GM15510 (cell line): ENCODE results near the gene PPM1B.

Experiments
- POLR2A ChIP-seq: IDR thresholded peaks from 3 replicates; pipeline ENCODE4 v1.6.1; 2011; ENCODE audit warnings: borderline replicate concordance; ENCODE audit not compliant: insufficient read length; ENCODE audit errors: extremely low read depth

PPM1B gene

DNA sequence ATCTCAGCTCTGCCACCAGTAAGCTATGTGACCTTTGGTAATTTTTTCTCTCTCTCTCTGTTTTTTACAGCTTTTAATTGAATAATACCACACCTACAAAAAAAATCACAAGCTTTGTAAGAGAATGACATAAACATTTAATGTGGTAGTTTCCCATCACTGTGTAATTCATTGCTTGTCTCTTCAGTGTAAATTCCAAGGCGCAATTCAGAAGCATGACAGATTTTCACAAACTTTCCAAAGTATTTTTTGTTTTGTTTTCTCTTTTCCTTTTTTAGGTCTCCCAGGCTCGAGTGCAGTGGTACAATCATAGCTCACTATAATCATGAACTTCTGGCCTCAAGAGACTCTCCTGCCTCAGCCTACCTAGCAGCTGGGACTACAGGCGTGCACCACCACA is 25.0 kb upstream of the PPM1B start:
- no peak for TF ChIP-seq POLR2A

DNA sequence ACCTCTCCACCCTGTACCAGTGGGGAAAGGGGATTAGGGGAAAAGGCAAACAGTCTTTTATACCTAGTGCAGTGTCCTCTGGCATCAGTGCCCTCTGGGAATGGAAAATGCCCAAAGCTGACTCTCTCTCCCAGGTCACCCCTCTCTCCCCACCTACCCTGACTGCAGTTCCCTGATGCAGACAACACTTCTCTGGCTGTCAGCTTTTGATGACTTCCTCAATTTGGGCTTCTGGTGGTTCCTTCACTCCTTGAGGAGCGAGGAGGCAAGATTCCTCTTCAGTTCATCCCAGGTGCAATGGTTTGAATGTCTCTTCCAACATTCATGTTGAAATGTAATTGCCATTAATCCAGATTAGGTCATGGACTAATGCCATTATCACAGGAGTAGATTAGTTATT is 19.7 kb upstream of the PPM1B start:
- TF ChIP-seq POLR2A = no peak

DNA sequence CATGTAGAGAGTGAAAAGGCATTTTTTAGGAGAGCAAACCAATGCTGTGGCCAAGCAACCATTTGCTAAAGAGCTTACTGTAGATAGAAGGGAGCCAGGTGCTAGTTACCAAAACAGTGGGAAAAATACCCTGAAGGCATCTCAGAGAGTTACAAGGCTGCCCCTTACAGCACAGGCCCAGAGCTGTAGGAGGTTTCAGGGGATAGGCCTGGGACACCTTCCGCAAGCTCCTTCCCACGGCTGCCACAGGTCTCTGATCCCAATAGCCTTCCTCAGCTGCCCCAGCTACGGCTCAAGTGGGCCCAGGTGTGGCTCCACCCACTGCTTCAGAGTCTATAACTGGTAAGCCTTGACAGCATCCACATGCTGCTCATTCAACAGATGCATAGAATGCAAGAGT is 18.2 kb upstream of the PPM1B start:
- no peak for TF ChIP-seq POLR2A

DNA sequence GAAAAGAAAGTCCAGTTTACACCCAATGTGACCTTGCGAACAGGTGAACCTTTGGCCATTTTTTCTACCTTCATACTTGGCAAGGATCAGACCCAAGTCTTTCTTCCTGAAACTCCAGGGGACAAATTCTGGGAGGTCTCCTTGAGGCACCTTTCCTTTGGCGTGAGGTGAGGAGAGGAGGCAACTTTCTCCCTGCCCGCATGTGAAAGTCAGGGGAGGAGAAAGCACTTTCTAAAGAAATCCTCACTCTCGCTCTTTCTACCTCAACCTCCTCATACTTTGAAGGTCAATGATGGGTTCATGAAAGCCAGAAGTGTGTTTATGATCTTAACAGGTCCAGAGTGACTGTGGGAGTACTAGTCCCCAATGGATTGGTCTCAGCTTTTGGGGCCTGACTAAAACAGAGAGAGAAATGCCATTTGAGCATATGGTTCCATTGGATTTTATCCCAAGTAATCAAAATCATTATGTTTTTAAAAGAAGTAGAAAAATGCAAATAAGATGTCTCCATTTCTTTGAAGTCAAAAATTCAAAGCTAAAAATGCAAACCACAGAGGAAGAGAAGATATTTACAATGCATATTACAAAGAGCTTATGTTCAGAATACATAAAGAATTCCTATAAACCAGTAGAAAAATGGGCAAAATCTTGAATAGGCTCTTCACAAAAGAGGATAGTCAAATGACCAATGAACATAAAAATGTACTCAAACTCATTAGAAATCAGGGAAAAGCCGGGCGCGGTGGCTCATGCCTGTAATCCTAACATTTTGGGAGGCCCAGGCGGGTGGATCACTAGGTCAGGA is 15.6 kb upstream of the PPM1B start:
- TF ChIP-seq POLR2A = no peak

DNA sequence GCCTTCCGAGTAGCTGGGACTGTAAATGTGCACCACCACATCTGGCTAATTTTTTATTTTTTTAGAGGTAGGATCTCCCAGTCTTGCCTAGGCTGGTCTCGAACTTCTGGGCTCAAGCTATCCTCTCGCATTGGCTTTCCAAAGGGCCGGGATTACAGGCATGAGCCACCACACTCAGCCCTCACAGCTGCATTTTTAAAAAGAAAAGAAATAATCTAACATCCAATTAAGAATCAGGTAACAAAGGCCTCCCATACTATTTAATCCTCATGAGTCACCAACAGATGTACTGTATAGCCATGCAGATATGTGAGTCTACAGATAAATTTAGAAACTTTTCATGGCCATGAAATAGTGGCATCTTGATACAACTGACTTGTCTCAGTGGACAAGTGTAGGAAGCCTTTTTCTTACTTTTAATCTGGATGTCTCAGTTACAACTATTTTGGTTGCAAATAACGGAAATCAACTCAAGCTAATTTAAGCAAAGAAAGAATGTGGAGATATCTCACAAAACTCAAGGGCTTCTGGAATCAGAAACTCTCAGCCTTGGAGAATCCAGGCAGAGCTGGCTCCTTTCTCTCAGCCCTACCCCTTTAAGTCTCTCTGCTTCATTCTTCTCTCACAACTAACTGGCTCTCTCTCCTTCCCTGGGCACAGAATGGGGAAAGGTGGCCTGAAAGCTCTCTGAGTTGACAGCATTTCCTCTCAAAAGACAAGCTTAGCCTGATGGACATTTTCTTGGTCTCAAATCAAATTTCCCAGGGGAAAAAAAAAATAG is 12.8 kb upstream of the PPM1B start:
- no peak for TF ChIP-seq POLR2A

DNA sequence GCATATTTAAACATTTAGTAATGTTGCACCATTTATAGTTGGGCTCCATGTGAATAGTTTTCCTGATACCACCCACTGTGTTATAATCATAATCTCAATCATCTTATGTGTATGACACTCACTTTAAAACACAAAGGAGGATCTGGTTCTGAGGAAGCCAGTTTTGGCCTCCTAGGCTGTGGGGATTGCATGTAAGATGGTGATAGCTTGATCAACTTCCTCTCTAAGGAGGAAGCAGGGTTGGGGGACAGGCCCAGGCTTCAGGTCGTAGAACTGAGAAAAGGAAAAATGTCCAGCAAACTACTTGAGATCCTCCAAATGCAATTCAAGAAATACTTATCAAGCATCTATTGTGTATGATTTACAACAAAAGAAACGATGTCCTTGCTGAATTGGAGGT is 4.9 kb upstream of the PPM1B start:
- TF ChIP-seq POLR2A = no peak

DNA sequence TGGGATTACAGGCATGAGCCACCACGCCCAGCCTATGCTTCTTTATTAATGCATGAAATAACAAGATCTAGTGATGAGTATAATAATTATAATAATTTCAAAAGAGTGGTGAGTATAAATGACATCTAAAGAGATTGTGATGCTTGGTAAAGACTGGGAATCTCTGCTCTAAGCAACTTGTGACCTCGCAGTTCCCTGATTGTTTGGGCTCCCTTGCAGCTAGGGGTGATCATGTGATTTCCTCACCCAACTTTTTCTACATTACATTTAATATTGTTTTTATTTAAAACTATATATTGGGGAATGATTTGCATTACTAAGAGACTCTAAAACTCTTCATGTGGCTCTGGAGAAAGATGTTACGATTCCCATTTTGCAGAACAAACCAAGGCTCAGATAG is 4.1 kb upstream of the PPM1B start:
- TF ChIP-seq POLR2A = no peak

DNA sequence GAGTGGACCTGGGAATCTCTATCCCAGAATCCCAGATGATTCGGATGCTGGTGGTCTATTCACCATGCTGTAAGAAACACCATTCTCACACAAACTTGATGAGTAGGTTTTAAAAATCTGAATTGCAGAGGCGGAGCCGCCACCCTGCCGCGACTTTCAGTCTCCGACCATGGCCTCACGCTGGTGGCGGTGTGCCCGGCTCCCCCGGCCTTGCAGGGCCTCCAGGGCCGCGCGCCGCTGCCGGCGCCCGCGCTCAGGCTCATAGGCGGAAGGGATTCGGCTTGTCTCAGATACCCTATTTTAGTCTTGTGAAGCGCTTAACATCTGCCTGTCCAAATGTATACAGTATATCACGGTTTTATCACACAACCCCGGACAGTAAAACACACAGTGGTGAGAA is 2.6 kb upstream of the PPM1B start:
- TF ChIP-seq POLR2A = no peak

DNA sequence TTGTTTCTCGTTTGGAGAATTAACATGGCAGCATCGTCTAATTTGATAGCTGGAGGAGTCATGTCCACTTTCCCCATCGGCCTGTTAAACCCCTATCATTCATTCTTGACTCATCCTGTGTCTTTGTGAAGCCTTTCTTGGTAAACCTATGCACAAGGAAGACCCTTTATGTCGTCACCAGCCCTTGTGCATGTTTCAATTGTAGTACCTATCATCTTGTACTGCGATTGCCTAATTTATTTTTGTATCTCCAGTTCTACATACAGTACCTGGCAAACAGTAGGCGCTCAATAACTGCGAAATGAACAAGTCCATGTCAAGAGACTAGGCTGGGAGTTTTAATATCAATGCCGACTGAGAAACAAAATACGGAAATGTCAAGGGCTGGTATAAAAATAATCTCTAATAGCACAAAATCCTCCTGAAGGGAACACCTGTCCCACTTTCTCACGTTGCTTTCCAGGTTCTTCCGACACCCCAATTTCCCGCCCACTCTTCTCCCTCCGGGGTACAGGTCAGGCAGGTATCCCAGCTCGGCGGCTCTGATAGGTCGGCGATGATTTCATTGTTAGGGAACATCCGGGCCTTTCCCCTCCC is 1.3 kb upstream of the PPM1B start:
- no peak for TF ChIP-seq POLR2A

DNA sequence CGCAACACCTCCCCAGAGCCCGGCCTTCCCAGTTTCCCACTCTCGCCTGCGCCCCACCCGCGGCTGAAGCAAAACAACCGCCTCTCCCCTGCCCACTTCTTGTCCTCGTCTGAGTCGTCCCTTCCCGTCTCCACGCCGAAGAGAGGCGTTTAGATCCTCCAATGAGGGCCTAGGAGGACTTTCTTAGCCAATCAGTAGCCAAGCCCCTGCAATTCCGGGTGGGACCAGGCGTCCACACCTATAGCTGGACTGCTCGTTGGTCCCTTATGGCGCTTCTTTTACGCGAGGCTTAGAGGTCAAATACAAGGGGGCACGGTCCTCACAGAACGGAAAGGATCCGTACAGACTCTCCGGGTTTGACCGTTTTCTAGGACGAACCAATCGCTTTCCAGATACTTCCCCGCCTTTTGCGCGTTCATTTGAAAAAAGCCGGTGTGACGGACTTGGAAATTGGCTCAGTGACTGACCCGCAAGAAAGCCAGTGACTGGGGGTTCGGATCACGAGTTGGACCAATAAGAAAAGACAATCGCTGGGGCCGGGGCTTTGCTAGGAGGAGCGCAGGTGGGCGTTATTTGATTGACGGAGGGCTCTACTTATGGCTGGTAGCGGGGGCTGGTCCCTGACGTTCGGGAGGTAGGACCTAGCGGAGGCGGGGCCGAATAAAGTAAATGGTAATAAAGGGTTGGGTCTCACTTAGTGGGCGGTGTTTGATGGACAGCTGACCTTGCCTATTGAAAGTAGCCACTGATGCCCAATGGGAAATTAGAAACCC is 581 bp upstream of the PPM1B start:
- peak; percentile 40 for TF ChIP-seq POLR2A

DNA sequence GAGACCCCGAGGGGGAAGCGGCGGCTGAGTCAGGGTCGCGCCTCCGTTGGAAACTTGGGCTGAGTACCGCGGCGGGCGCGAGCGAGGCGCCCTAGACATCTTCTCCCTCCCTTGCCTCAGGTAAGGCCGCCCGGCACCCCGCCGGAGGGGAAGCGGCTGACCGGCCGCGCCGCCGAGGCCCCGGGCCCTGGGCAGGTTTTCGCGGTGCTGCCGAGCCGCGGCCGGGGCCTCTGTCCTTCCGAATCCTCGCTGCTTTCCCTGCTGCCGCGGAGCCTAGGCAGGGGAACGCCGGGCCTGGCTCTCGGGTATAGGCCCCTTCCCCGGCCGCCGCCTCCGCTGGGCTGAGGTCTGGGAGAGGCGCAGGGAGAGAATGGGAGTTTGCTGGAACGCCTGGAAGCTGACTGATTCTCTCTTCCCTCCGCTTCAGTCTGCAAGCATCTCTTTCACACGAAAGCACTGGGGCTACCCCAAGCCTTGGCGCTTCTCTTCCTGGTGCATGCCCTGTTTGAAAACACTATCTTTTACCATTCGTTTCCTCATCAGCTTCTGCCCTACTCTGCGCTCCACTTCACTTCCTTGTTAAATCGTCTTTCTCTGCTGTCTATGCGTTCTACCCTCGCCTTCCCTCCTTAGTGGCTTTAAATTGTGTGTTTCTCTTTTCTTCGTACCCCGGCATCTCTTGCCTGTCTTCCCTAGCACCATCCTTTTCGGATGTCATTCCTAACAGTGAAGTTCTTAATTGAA is 652 bp downstream of the PPM1B start:
- TF ChIP-seq POLR2A = no peak

DNA sequence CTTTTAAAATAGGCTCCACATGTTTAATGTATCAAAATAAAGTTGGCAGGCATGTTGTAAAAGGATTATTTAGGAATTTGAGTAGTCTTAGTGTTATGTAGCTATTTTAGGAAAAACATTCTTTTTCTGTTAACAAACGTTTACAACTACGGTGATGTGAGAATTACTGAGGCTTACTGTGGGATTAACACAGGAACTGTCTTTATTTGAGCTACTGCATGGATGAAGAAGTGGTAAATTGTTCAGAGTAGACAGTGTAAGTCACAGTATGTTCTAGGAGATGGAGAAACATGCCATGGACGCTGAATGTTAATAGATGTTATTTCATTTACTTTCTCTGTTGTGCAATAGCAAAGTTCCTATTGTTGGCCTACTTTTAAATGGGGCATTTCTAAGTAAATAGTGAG is 1.6 kb downstream of the PPM1B start:
- no peak for TF ChIP-seq POLR2A

DNA sequence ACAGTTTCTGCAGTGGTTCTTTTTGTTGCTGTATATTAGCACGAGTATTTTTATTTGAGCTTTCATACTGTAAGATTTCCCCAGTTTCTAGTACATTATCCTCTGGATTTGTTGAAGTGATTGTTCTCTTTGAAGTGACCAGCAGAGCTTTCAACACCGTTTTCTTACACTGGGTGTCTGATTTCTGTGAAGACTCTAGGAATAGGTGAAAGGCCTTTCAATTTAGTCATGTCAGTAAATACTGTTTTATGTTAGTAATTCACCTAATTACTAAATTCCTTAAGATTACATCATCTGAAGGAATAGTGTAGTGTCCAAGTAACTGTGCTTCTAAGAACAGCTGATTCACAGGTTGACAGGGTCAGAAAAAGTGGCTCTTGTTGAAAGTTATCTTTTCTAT is 2.3 kb downstream of the PPM1B start:
- TF ChIP-seq POLR2A = no peak

DNA sequence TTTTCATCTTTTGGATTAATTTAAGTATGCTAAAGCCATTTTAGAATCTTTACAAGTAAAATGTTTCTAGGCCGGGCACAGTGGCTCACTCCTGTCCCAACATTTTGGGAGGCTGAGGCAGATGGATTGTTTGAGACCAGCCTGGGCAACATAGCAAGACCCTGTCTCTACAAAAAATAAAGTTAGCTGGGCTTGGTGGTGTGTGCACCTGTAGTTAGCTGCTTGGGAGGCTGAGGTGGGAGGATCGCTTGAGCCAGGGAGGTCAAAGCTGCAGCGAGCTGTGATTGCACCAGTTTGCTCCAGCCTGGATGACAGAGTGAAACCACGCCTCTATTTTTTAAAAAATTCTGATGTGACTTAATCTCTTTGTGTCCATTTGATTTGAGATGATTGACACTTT is 3.9 kb downstream of the PPM1B start:
- TF ChIP-seq POLR2A = no peak
